ENCODE data around the gene SEPTIN1. TPM values are rescaled to one million over a fixed set of nuclear protein-coding genes. Genes with fewer than 3 reads are reported as not detected.

Gene SEPTIN1, protein sequence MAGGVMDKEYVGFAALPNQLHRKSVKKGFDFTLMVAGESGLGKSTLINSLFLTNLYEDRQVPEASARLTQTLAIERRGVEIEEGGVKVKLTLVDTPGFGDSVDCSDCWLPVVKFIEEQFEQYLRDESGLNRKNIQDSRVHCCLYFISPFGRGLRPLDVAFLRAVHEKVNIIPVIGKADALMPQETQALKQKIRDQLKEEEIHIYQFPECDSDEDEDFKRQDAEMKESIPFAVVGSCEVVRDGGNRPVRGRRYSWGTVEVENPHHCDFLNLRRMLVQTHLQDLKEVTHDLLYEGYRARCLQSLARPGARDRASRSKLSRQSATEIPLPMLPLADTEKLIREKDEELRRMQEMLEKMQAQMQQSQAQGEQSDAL
- not detected in 2 replicates for total RNA-seq (2014; rRNA removed; shearing (Covaris generic))
- polyA plus RNA-seq (2015; cell fraction: cytosol; rRNA removed), result 0.08 TPM in 2 replicates
- polyA plus RNA-seq (2015; cell fraction: nucleus; rRNA removed), result not detected in 2 replicates

DNA sequence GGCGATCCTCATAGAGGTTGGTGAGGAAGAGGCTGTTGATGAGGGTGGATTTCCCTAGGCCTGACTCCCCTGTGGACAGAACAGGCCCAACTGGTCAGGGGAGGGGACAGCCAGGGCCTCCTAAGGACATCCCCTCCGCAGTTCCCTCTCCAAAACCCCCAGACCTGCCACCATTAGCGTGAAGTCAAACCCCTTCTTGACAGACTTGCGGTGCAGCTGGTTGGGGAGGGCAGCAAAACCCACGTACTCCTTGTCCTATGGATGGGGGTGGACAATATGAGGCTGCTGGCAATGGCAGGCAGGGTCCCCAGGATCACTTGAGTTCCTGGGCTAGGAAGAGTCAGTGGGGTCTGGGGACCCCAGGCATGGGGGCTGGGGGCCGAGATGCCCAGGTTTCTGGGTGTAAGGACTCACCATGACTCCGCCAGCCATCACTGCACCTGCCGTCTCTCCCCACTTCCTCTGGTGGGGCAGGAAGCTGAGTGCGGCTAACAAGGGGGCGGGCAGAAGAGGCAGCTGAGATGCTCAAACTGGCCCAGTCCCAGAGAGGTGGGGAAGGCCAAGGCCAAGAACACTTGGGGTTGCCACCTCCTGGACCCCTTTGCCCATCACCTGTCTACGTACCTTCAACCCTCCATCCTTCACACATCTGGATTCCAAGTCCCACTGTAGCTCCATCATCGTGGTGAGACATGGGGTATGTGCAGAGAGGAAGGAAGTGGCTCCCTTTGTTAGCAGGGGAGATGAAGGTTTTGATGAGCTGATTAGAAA, at the start of gene SEPTIN1:
TSS of gene SEPTIN1 (minus strand) at position 451 of the 771 bp plus-strand sequence. CDS start at position 432, 19 bp downstream.
- no peak for DNase-seq (ENCODE audit: low read depth, low spot score)
- in situ Hi-C loops (cut with HindIII; ENCODE audit: low pct_unique_long_range_greater_than_20kb, low sequenced_read_pairs), result no loop called here

DNA sequence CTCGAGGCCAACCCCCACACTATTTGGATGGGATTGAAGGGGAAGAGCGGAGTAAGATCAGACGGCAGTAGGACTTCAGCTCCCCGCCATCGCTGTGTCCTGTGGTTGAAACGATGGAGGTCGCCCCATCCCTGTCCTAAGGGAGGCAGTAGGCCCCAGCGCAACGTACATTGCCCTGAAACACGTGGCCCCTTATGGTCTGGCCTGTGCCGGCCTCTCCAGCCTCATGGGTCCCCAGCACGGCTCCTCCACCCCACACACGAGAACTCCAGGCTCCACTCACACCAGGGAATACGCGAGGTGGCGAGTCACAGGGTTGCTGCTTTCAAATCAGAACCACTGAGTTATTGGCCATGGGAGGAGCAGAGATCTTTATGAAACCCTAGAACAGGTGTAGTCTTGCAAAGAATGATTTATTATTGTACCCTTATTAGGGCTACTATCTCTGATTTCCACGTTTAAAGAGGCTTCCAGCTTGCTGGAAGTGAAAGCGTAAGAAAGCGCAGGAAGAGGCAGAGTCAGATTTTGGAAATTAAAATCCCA, 48.1 kb upstream of the SEPTIN1 start:
- in situ Hi-C loops (cut with HindIII; ENCODE audit: low pct_unique_long_range_greater_than_20kb, low sequenced_read_pairs), result no loop called here
- DNase-seq (ENCODE audit: low read depth, low spot score), result no peak

DNA sequence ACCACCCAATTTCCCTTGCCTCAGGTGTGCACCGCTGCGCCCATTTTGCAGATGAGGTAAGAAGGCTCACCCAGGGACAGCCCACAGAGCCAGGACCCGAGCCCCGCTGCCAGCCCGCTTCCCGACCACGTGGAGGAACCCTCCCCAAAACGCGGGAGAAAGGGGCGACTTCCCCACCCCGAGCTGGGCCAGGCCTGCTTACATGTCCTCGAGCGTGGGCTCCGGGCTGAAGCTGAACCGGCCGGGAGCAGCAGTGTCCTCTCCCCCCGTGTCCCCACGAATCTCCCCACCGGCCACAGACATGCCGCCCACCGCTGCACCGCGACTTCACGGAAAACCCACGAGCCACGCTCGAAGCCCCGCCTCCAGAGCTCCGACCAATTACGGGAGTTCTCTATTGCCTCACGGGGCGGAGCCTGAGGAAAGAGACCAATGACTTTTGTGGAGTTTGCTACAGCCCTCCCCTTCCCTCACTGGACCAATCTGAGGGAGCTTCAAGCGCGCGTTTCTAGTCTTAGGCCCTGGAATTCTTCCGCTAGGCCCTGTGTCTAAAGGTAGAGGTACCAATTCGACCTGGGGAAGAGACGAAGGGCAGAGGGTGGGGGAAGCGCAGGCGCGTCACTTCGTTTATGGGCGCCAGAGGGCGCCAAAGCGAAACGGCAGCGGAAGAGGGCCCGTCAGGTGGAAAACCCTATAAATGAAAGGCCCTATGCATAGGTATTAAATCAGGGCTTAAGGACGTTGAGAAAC, 47.5 kb upstream of the SEPTIN1 start, which contains the start of gene DCTPP1:
TSS of gene DCTPP1 (minus strand) at position 353 of the 750 bp plus-strand sequence. CDS start at position 303, 50 bp downstream.
- DNase-seq (ENCODE audit: low read depth, low spot score), result peak; percentile 99
- in situ Hi-C loops (cut with HindIII; ENCODE audit: low pct_unique_long_range_greater_than_20kb, low sequenced_read_pairs), result no loop called here

DNA sequence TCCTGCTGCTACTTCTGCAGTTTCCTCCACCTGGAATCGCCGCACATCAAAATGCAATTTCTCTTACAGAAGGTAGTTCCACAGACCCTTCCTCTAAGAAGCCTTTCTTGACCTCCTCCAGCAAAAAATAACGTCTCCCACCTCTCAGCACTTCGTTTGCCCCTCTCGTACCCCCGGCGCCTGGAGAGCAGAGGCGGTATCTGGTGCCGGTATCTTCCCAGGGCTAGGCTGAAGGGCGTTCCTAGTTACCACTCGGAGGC, 47.0 kb upstream of the SEPTIN1 start:
- no peak for DNase-seq (ENCODE audit: low read depth, low spot score)
- in situ Hi-C loops (cut with HindIII; ENCODE audit: low pct_unique_long_range_greater_than_20kb, low sequenced_read_pairs), result no loop called here

DNA sequence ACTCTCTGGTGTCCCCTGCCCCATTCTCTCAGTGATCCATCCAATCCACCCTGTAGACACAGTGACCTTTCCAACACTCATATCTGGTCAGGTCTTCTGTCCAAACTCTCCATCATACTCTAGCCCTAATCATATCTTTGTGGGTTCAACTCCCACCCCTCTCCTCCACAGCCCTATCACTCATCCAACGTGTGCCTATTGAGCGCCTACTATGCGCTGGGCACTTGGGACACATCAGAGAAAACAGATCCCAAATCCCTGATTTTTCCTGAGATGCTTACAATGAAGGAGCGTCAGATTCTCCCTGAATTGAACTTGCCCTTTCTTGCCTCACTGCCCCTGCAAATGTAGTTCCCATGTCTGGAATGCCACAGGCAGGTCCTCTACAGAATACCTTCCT, 45.7 kb upstream of the SEPTIN1 start:
- in situ Hi-C loops (cut with HindIII; ENCODE audit: low pct_unique_long_range_greater_than_20kb, low sequenced_read_pairs), result no loop called here
- no peak for DNase-seq (ENCODE audit: low read depth, low spot score)

DNA sequence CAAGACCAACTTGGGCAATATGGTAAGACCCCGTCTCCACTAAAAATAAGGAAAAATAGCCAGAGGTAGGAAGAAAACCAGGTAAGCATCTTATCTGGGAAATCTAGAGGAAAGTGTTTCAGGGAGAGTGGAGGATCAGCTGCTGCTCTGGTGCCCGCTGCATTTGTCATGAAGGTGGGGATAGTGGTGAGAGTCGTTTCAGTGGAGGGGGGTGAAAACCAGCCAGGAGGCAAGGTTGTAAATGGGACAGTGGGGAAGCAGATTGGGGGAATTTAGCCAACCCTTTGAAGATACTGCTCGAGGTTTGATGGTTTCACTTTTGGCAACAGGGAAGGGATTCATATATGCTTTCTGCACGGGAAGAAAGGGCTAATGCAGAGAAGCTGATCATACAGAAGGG, 38.6 kb upstream of the SEPTIN1 start:
- no peak for DNase-seq (ENCODE audit: low read depth, low spot score)
- in situ Hi-C loops (cut with HindIII; ENCODE audit: low pct_unique_long_range_greater_than_20kb, low sequenced_read_pairs), result no loop called here

DNA sequence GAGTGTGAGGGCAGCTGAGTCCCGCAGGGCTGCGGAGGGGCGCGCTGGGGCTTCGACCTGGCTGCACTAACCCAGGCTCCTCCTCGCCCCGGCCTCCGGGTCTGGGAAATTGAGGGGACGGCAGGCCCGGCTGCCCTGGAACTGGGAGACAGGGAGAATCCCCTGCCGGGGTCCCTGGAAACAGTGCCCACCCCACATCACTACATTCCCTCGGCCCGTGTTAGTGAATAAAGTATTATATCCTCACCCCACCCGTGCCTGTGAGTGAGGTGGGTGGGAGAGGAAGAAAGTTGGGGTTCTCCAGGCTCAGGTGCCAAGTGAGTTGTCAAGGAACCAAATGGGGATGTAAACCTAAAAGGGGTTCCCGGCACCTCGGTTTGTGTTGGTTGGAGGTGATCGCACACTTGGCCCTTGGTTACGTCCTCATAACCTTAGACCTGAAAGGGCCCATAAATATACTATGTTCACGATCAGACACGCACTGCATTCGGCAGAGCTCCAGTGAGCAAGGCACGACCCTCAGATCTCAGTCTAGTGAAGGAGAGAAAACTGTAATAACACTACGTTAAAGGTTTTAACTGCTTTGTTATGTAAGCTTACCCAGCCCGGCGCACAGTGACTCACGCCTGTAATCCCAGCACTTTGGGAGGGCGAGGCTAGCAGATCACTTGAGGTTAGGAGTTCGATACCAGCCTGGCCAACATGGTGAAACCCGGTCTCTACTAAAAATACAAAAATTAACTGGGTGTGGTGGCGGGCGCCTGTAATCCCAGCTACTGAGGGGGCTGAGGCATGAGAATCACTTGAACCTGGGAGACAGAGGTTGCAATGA, 36.2 kb upstream of the SEPTIN1 start:
- no peak for DNase-seq (ENCODE audit: low read depth, low spot score)
- in situ Hi-C loops (cut with HindIII; ENCODE audit: low pct_unique_long_range_greater_than_20kb, low sequenced_read_pairs), result no loop called here

DNA sequence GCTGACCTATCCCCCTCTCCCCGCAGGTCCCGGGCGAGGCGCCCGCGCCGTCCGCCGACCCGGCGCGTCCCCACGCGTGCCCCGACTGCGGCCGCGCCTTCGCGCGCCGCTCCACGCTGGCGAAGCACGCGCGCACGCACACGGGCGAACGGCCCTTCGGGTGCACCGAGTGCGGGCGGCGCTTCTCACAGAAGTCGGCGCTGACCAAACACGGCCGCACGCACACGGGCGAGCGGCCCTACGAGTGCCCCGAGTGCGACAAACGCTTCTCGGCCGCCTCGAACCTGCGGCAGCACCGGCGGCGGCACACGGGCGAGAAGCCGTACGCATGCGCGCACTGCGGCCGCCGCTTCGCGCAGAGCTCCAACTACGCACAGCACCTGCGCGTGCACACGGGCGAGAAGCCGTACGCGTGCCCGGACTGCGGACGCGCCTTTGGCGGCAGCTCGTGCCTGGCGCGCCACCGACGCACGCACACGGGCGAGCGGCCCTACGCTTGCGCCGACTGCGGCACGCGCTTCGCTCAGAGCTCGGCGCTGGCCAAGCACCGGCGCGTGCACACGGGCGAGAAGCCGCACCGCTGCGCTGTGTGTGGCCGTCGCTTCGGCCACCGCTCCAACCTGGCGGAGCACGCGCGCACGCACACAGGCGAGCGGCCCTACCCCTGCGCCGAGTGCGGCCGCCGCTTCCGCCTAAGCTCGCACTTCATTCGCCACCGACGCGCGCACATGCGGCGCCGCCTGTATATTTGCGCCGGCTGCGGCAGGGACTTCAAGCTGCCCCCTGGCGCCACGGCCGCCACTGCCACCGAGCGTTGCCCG, 35.4 kb upstream of the SEPTIN1 start:
- DNase-seq (ENCODE audit: low read depth, low spot score), result peak; percentile 92
- in situ Hi-C loops (cut with HindIII; ENCODE audit: low pct_unique_long_range_greater_than_20kb, low sequenced_read_pairs), result no loop called here

DNA sequence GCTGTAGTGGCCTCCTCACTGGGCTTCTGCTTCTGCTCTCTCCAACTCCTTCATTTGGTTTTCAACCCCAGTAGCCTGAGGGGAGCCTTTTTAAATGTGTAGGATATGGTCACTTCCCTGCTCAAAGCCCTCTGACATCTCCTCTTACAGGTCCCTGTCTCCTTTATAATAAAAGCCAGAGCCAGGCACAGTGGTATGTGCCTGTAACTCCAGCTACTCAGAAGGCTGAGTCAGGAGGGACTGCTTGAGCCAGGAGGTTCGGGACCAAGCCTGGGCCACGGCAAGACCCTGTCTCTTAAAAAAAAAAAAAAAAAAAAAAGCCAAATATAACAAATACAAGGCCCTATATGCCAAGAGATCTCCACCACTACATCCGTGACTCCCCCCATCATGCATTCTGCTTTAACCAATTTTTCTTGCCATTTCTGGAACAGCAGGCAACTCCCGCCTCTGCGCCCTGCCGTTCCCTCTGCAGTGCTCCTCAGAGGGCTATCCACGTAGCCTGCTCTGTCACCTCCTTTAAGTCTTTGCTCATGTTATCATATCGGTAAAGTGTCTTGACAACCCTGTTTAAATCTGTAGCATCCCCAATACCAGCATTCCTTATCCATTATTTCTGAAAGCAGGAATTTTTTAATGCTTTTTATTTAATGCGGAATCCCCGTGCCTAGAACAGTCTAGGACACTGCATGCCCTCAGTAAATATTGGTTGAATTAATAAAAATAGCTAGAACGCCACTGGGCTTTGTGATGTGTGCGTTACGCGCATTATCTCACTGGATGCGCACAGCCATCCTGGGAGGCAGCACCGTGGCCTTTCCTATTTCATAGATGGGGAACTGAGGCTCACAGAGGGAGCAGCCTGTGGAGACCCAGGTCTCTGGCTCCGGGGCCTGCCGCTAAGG, 34.5 kb upstream of the SEPTIN1 start:
- no peak for DNase-seq (ENCODE audit: low read depth, low spot score)
- in situ Hi-C loops (cut with HindIII; ENCODE audit: low pct_unique_long_range_greater_than_20kb, low sequenced_read_pairs), result no loop called here

DNA sequence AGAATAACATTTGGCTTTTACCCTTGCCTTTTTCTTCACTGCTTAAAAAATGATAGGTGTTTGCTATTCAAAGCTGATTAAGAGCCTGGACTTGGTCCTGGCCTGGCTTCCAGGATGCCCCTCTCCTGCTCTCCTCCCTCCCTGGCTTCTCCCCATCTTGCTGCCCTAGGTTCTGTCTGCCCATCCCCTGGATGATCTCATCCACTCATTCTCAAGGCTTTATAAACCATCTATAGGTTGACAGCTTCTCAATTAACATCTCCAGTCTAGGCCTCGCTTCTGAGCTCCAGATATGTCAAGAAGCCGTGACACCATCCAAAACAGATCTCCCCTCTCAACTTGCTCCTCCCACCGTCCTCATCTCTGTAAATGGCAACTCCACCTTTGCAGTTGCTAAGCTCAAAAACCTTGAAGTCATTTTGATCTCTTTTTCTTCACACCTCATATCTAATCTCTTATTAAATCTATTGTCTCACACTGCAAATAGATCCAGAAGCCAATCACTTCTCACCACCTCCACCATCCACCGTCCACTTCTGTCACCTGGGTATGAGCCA, 33.8 kb upstream of the SEPTIN1 start:
- no peak for DNase-seq (ENCODE audit: low read depth, low spot score)
- in situ Hi-C loops (cut with HindIII; ENCODE audit: low pct_unique_long_range_greater_than_20kb, low sequenced_read_pairs), result no loop called here

DNA sequence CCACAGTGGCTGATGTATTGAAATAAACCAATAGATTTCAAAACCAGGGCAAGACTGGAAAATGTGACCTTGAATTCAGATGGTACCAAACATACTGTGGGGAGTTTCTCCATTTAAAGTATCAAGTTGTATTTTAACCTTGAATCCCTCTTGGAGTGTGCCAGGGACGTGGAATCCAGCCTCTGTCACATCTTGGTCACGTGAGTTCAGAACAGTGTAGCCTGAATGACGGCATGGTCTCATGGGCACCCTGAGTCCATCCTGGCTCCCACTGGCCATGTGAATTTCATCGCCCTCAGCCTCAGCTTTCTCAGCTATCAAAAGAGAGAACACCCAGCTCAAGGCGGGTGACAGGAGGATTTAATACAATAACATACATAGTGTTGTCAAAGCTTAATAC, 31.8 kb upstream of the SEPTIN1 start:
- DNase-seq (ENCODE audit: low read depth, low spot score), result peak; percentile 21
- in situ Hi-C loops (cut with HindIII; ENCODE audit: low pct_unique_long_range_greater_than_20kb, low sequenced_read_pairs), result no loop called here

DNA sequence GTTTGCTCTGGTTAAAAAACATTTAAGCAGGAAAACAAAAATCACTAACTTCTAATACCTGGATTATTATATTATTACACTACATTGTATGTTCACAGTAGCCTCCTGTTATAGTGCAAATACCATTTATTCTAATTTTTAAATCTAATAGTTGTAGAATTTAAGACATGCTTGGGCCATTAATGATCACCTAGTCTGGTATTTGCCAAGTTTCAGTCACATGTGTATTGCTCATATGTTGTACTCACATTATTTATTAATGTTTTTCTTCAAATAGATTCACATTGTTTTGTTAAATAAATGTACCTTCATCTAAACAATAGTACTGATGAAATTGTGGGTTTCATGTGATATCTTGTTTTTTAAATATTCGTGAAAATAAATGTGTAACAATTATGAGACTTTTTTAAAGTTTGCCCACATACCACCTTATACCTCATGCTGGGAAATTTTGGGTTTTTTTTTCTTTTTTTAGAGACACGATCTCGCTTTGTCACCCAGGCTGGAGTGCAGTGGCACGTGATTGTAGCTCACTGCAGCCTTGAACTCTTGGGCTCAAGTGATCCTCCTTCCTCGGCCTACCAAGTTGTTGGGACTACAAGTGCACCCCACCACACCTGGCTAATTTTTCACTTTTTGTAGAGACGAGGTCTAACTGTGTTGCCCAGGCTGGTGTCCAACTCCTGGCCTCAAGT, 30.9 kb upstream of the SEPTIN1 start:
- no peak for DNase-seq (ENCODE audit: low read depth, low spot score)
- in situ Hi-C loops (cut with HindIII; ENCODE audit: low pct_unique_long_range_greater_than_20kb, low sequenced_read_pairs), result no loop called here

DNA sequence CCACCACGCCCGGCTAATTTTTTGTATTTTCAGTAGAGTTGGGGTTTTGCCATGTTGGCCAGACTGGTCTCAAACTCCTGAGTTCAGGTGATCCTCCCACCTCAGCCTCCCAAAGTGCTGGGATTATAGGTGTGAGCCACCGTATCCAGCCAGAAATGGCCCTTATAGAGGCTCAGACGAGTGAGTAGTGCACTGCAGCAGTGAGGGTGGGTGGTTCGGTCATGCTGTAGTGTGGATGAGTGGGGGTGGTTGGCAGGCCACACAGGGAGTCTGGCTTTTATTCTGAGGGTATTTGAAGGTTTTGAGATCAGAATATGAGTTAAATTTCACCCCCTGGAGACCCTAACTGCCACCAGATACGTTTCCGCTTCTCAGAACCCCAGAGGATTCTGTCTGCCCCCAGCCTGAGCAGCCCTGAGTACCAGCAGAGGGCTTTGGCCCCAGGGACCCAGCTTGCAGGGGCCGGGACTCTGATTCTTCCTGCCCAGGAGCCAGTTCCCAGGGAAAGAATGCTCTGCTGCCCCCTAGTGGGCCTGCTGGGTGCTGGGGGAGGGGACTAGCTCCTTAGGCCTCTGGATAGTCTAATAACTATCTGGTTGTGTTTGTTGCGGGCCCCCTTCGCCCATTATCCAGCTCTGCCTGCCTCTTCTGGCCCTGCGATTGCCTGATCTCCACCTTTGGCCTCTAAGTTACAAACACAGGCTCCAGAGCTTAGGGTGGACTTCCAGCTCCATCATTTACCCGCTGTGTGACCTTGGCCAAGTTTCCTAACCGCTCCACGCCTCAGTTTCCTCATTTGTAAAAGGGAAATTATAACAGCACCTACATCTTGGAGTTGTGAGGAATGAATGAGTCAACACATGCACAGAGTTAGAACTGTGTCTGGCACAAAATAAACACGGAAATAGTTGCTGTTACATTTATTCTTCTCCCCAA, 27.0 kb upstream of the SEPTIN1 start:
- in situ Hi-C loops (cut with HindIII; ENCODE audit: low pct_unique_long_range_greater_than_20kb, low sequenced_read_pairs), result no loop called here
- DNase-seq (ENCODE audit: low read depth, low spot score), result peak; percentile 91
